HepG2 (cell line): ENCODE results near the gene MAP1B. TPM values are rescaled to one million over a fixed set of nuclear protein-coding genes. Genes with fewer than 3 reads are reported as not detected.

Source experiments
- ATAC-seq: fragments of 200-7000 bp; cut with Tn5 transposase; 3 replicates; pipeline ENCODE4 v1.9.1; 2020; ENCODE audit warnings: mild to moderate bottlenecking, moderate library complexity
- BruUV-seq: library from RNA; stranded (reverse); fragments of 400-500 nt; replicated peaks from 2 replicates; lab custom pipeline; 2021; lab: Mats Ljungman, UMichigan
- CTCF ChIA-PET: fragments of 300-600 bp; formaldehyde crosslinking; extraction: SDS; loops from one replicate; lab custom pipeline; 2021; ENCODE audit warnings: low total read pairs, inconsistent platforms, low intra/inter-chr PET ratio; lab: Yijun Ruan, JAX
- POLR2A ChIA-PET: fragments of 350-600 bp; sonication (Branson Sonifier 250); formaldehyde crosslinking; loops from one replicate; lab custom pipeline; 2020; ENCODE audit warnings: antibody characterized with exemption, inconsistent platforms; lab: Yijun Ruan, JAX
- DNase-seq: peaks from one replicate; pipeline ENCODE4 v3.0.0-alpha.2; 2015; ENCODE audit warnings: low spot score
- FAIRE-seq: peaks from 3 replicates; lab custom pipeline; 2011; peaks lifted over from hg19 to GRCh38; lab: Jason Lieb, UNC
- H2AFZ ChIP-seq: one replicate; pipeline ENCODE4 v1.6.1; 2011; ENCODE audit warnings: low read length, inconsistent platforms
- H3K27ac ChIP-seq: fragments of 300-600 bp; 3 replicates; pipeline ENCODE4 v1.8.0; 2011; ENCODE audit warnings: mixed run types, mild to moderate bottlenecking, mixed read lengths, low read length, inconsistent platforms; ENCODE audit not compliant: insufficient read depth; ENCODE audit errors: extremely low read length
- H3K27me3 ChIP-seq, 2 experiments: fragments of 200-600 bp in 1 of 2; 2 replicates in 1 of 2; 3 replicates in 1 of 2; pipeline versions ENCODE4 v1.6.0 to v1.8.0; 2011; ENCODE audit warnings: low read length in 2 of 2, mild to moderate bottlenecking in 2 of 2, moderate library complexity in 2 of 2, inconsistent platforms in 1 of 2; ENCODE audit not compliant: insufficient read depth in 2 of 2, control insufficient read depth in 1 of 2
- H3K36me3 ChIP-seq, 2 experiments: fragments of 200-600 bp in 1 of 2; replicated peaks in 1 of 2; 2 replicates in 1 of 2; 3 replicates in 1 of 2; pipeline versions ENCODE4 v1.5.1 to v1.8.0; 2011; ENCODE audit warnings: low read length in 2 of 2, inconsistent platforms in 1 of 2; ENCODE audit not compliant: insufficient read depth in 2 of 2, control insufficient read depth in 1 of 2
- H3K4me1 ChIP-seq: 2 replicates; pipeline ENCODE4 v1.5.1; 2012; ENCODE audit warnings: low read length, inconsistent platforms; ENCODE audit not compliant: insufficient read depth
- H3K4me2 ChIP-seq: 2 replicates; pipeline ENCODE4 v1.6.0; 2011; ENCODE audit warnings: low read depth, low read length, inconsistent platforms
- H3K4me3 ChIP-seq, 3 experiments: fragments of 200-600 bp in 1 of 3; sonication (generic), shearing (Covaris generic) in 1 of 3; replicated peaks in 1 of 3; 2 replicates each; pipeline ENCODE4 v1.5.1; 2011 to 2016; ENCODE audit warnings: low read length in 3 of 3, inconsistent platforms in 2 of 3, low read depth in 2 of 3, mild to moderate bottlenecking in 2 of 3, control low read depth in 1 of 3, mixed read lengths in 1 of 3; ENCODE audit not compliant: insufficient read depth in 1 of 3
- H3K79me2 ChIP-seq: one replicate; pipeline ENCODE4 v1.6.1; 2011; ENCODE audit warnings: low read length, inconsistent platforms; ENCODE audit not compliant: insufficient read depth
- H3K9ac ChIP-seq: 2 replicates; pipeline ENCODE4 v1.6.0; 2011; ENCODE audit warnings: mild to moderate bottlenecking, low read depth, low read length, inconsistent platforms; ENCODE audit not compliant: insufficient read depth
- H3K9me3 ChIP-seq: 2 replicates; pipeline ENCODE4 v1.5.1; 2012; ENCODE audit warnings: mild to moderate bottlenecking, low read length
- H4K20me1 ChIP-seq: 2 replicates; pipeline ENCODE4 v1.6.0; 2011; ENCODE audit warnings: inconsistent platforms, mild to moderate bottlenecking, low read length, moderate library complexity; ENCODE audit not compliant: insufficient read depth
- CBX1 ChIP-seq: IDR thresholded peaks from one replicate; pipeline ENCODE4 v1.6.1; 2016; ENCODE audit warnings: antibody characterized with exemption, low read depth
- HDAC6 ChIP-seq: fragments of 200-600 bp; sonication (generic); IDR thresholded peaks from 2 replicates; pipeline ENCODE4 v1.7.0; 2017; ENCODE audit warnings: mild to moderate bottlenecking, antibody characterized with exemption, low read length, low read depth
- MED1 ChIP-seq: sonication (generic); formaldehyde crosslinking; IDR thresholded peaks from 2 replicates; pipeline ENCODE4 v1.4.0; 2020; ENCODE audit warnings: missing genetic modification reagents
- NR2F2 ChIP-seq: IDR thresholded peaks from 2 replicates; pipeline ENCODE4 v1.6.1; 2012; ENCODE audit warnings: low read depth, inconsistent platforms, borderline replicate concordance
- RAD21 ChIP-seq: fragments of 450-650 bp; formaldehyde crosslinking; IDR thresholded peaks from 2 replicates; pipeline ENCODE4 v1.5.0; 2020; ENCODE audit warnings: mild to moderate bottlenecking
- RBFOX2 ChIP-seq: fragments of 200-400 bp; formaldehyde crosslinking; IDR thresholded peaks from 2 replicates; pipeline ENCODE4 v1.6.1; 2017; ENCODE audit warnings: low read depth, mild to moderate bottlenecking, low read length
- RXRB ChIP-seq: IDR thresholded peaks from 2 replicates; pipeline ENCODE4 v1.6.1; 2016; ENCODE audit warnings: borderline replicate concordance, missing genetic modification reagents, missing compliant biosample characterization
- SRY ChIP-seq: sonication (generic); formaldehyde crosslinking; IDR thresholded peaks from 2 replicates; pipeline ENCODE4 v1.8.0; 2022; ENCODE audit warnings: mild to moderate bottlenecking, missing genetic modification reagents
- TAF15 ChIP-seq: fragments of 200-400 bp; formaldehyde crosslinking; IDR thresholded peaks from one replicate; pipeline ENCODE4 v1.6.1; 2018; ENCODE audit warnings: mild to moderate bottlenecking, low read depth, low read length; ENCODE audit not compliant: poor library complexity, severe bottlenecking
- ZNF496 ChIP-seq: sonication (generic); formaldehyde crosslinking; IDR thresholded peaks from 2 replicates; pipeline ENCODE4 v1.8.1; 2023; ENCODE audit warnings: mild to moderate bottlenecking, moderate library complexity, missing genetic modification reagents; ENCODE audit not compliant: insufficient replicate concordance
- ZNF562 ChIP-seq: sonication (generic); formaldehyde crosslinking; IDR thresholded peaks from 2 replicates; pipeline ENCODE4 v1.8.0; 2022; ENCODE audit warnings: missing genetic modification reagents, borderline replicate concordance
- ZNF672 ChIP-seq: sonication (generic); formaldehyde crosslinking; IDR thresholded peaks from 2 replicates; pipeline ENCODE4 v1.8.1; 2022; ENCODE audit warnings: missing genetic modification reagents
- ZNF674 ChIP-seq: sonication (generic); formaldehyde crosslinking; IDR thresholded peaks from 2 replicates; pipeline ENCODE4 v1.5.0; 2020; ENCODE audit warnings: low read depth, mild to moderate bottlenecking, missing genetic modification reagents
- ZNF749 ChIP-seq: sonication (generic); formaldehyde crosslinking; IDR thresholded peaks from 2 replicates; pipeline ENCODE4 v1.8.0; 2022; ENCODE audit warnings: mild to moderate bottlenecking, missing genetic modification reagents, moderate library complexity, borderline replicate concordance
- ZNF816 ChIP-seq: sonication (generic); formaldehyde crosslinking; IDR thresholded peaks from 2 replicates; pipeline ENCODE4 v1.8.0; 2022; ENCODE audit warnings: missing genetic modification reagents, mild to moderate bottlenecking, borderline replicate concordance
- ZNF883 ChIP-seq: sonication (generic); formaldehyde crosslinking; IDR thresholded peaks from 2 replicates; pipeline ENCODE4 v1.5.1; 2020; ENCODE audit warnings: mild to moderate bottlenecking, missing genetic modification reagents; ENCODE audit errors: not compliant biosample characterization
- ZSCAN9 ChIP-seq: IDR thresholded peaks from 2 replicates; pipeline ENCODE4 v1.6.1; 2016; ENCODE audit warnings: borderline replicate concordance
- in situ Hi-C: cut with HindIII; loops from 2 replicates; pipeline ENCODE4 v1.10.0; 2017; ENCODE audit warnings: low pct_unique_long_range_greater_than_20kb; ENCODE audit not compliant: extremely low pct_ligation_motif_present
- intact Hi-C: fragments of 100-400 bp; cut with micrococcal nuclease; formaldehyde crosslinking; loops from one replicate; pipeline ENCODE4 v1.10.0; 2022; ENCODE audit not compliant: unreplicated experiment
- polyA plus RNA-seq, 8 experiments: library from polyadenylated mRNA; depleted of rRNA in 3 of 8; stranded (reverse) in 7 of 8; unstranded in 1 of 8; fragments of >200 nt; fragmentation: Illumina TruSeq in 4 of 8; extraction: Trizol in 4 of 8; gene quantifications; 2 replicates each; pipeline versions ENCODE4 v1.2.1 to v1.2.3, GENCODE V29; 2011 to 2016; ENCODE audit warnings: low read depth in 4 of 8, missing spikeins in 1 of 8, mixed read lengths in 1 of 8; ENCODE audit not compliant: insufficient read depth in 1 of 8
- total RNA-seq, 5 experiments: library from RNA; depleted of rRNA; stranded (reverse); fragments of >200 nt; fragmentation: Illumina TruSeq; extraction: Trizol; gene quantifications; 2 replicates each; pipeline ENCODE4 v1.2.3, GENCODE V29; 2016; ENCODE audit warnings: low read depth in 1 of 5

Gene MAP1B
- total and polyA plus RNA-seq, 2 of the 13 experiments (the other 11 are each of a cell fraction or from before 2014, with no cell fraction given): 3.3 to 6.2 TPM

DNA sequence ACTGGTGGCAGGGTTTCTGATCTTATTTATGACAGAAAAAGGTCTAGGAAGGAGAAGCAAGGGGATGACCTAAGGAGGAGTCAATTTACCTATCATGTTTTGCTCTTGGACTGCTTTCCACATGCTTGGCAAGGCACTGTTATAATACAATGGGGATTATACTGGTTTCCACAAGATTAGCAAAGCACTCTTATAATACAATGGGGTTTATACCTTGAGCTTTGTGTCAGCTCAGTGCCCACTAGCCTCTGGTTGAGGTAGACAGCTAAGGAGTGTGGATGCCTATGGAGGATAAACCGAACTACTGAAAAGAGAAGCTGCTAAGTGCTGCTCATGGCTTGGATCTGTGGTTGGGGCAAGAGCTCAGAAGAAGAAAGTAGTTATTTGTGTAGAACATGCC, 144.1 kb downstream of the MAP1B start (continued):
- TF ChIP-seq TAF15 (no peak), ZNF749 (CRISPR knock-in tag) (no peak), CBX1 (no peak)

DNA sequence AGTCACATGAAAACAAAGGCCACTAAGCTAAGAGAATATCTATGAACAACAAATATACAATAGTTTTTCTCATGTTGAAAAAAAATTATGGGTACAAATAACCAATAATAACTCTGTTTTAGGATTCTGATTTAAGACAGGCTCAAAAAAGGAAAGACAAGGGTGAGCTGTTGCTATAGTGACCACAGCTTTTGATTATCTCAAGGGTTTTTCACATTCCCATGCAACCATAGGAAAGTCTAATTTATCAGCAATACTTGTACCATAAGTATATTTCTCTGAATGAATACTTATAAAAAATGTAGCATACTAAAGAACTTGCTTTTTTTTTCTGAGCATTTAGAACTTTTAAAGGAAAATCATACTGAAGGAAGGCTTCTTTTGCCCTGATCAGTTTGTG, 144.7 kb downstream of the MAP1B start:
- intact Hi-C loops: no loop called here
- no peak overlapping the region for H3K9ac ChIP-seq
- no peaks in the 10 kb centered on the region for H4K20me1 ChIP-seq
- H3K4me3 ChIP-seq: no peak overlapping the region
- TF ChIP-seq RXRB (CRISPR knock-in tag): no peak
- no peak for TF ChIP-seq ZNF562
- TF ChIP-seq ZNF816 (CRISPR knock-in tag): no peak
- no peak for TF ChIP-seq ZNF883 (CRISPR knock-in tag)
- no peak for TF ChIP-seq SRY (CRISPR knock-in tag)
- TF ChIP-seq RBFOX2: no peak
- no peak for TF ChIP-seq ZNF496 (CRISPR knock-in tag)
- TF ChIP-seq NR2F2: no peak
- no peak for TF ChIP-seq ZSCAN9 (CRISPR knock-in tag)
- TF ChIP-seq HDAC6: no peak
- TF ChIP-seq ZNF672 (CRISPR knock-in tag): no peak
- no peak for TF ChIP-seq RAD21 (CRISPR knock-in tag)
- TF ChIP-seq MED1 (CRISPR knock-in tag): no peak
- no peak for TF ChIP-seq ZNF674 (CRISPR knock-in tag)
- TF ChIP-seq, all 625 proteins: peak for 0
- Histone ChIP-seq H3K79me2 (peaks cover 5% of the 10 kb centered on the region), H3K4me1 (peaks cover 55% of the 10 kb centered on the region), H2AFZ (no peak overlapping the region), H3K36me3 (peaks cover 0 to 2% of the 10 kb centered on the region in 2 experiments; a peak in 1 of 5 replicates), H3K27ac (no peak overlapping the region), H3K27me3 (no peaks in the 10 kb centered on the region), H3K9me3 (no peaks in the 10 kb centered on the region), H3K4me2 (no peak overlapping the region)
- DNase-seq (no peak), FAIRE-seq (no peak), ATAC-seq (no peak)
- BruUV-seq: no TSS peak
- in situ Hi-C loops: no loop called here
- POLR2A ChIA-PET: no interaction called here
- CTCF ChIA-PET: no interaction called here
